HCT116 (cell line): Measurements from ENCODE around the gene GIGYF1. TPM values are rescaled to one million over a fixed set of nuclear protein-coding genes. Genes with fewer than 3 reads are reported as not detected.

Source experiments
- ATAC-seq: fragments of 200-7000 bp; cut with Tn5 transposase; 2 replicates; pipeline ENCODE4 v1.9.1; 2020; ENCODE audit warnings: mild to moderate bottlenecking, moderate library complexity
- BruUV-seq: library from RNA; stranded (reverse); fragments of 400-500 nt; replicated peaks from 2 replicates; lab custom pipeline; 2021; lab: Mats Ljungman, UMichigan
- CTCF ChIA-PET: fragments of 300-600 bp; sonication (Branson Sonifier 250); formaldehyde crosslinking; loops from one replicate; lab custom pipeline; 2021; ENCODE audit warnings: antibody characterized with exemption; lab: Charles Lee
- POLR2A ChIA-PET: fragments of 300-600, 350-600 bp; sonication (Branson Sonifier 250); formaldehyde crosslinking; loops from one replicate; lab custom pipeline; 2021; ENCODE audit warnings: antibody characterized with exemption; lab: Charles Lee
- RAD21 ChIA-PET, 2 experiments: fragments of 300-600 bp; sonication (Branson Sonifier 250); formaldehyde crosslinking; loops; one replicate each; lab custom pipeline; 2023; ENCODE audit warnings: low total read pairs in 2 of 2; ENCODE audit not compliant: uncharacterized antibody in 2 of 2, unreplicated experiment in 2 of 2, low non-redundant PET in 1 of 2; lab: Charles Lee
- DNase-seq: peaks from one replicate; pipeline ENCODE4 v3.0.0-alpha.2; 2010; ENCODE audit warnings: low read depth, low spot score
- H2AFZ ChIP-seq: fragments of 200-600 bp; shearing (Covaris generic), sonication (generic); 2 replicates; pipeline ENCODE4 v1.6.1; 2017; ENCODE audit warnings: low read depth, mixed run types, mixed read lengths, antibody characterized with exemption, low read length; ENCODE audit not compliant: poor library complexity, severe bottlenecking
- H3K27ac ChIP-seq: 2 replicates; pipeline ENCODE4 v1.5.1; 2012; ENCODE audit warnings: low read depth, low read length
- H3K27me3 ChIP-seq: fragments of 200-600 bp; sonication (generic); 2 replicates; pipeline ENCODE4 v1.6.1; 2016; ENCODE audit warnings: mixed run types, low read length, mixed read lengths; ENCODE audit not compliant: insufficient read depth
- H3K36me3 ChIP-seq, 2 experiments: fragments of 200-500 bp in 1 of 2; fragments of 200-600 bp in 1 of 2; sonication (Bioruptor generic) in 1 of 2; sonication (generic) in 1 of 2; 2 replicates each; pipeline versions ENCODE4 v1.5.1 to v1.6.1; 2014 to 2016; ENCODE audit warnings: low read length in 2 of 2, inconsistent platforms in 1 of 2, mixed read lengths in 1 of 2, mixed run types in 1 of 2; ENCODE audit not compliant: insufficient read depth in 2 of 2, control insufficient read depth in 1 of 2
- H3K4me1 ChIP-seq, 2 experiments: fragments of 200-600 bp in 1 of 2; sonication (generic) in 1 of 2; 2 replicates each; pipeline versions ENCODE4 v1.5.1 to v1.6.1; 2012 to 2017; ENCODE audit warnings: low read length in 2 of 2, inconsistent platforms in 1 of 2, mild to moderate bottlenecking in 1 of 2, mixed read lengths in 1 of 2, mixed run types in 1 of 2, moderate library complexity in 1 of 2; ENCODE audit not compliant: insufficient read depth in 2 of 2, control insufficient read depth in 1 of 2
- H3K4me2 ChIP-seq: fragments of 200-600 bp; sonication (generic); 2 replicates; pipeline ENCODE4 v1.6.1; 2017; ENCODE audit warnings: mixed run types, low read length, mixed read lengths
- H3K4me3 ChIP-seq, 2 experiments: fragments of 200-600 bp in 1 of 2; sonication (generic) in 1 of 2; replicated peaks in 1 of 2; 2 replicates each; pipeline ENCODE4 v1.5.1; 2011 to 2016; ENCODE audit warnings: low read length in 2 of 2, control low read depth in 1 of 2, low read depth in 1 of 2, mild to moderate bottlenecking in 1 of 2, mixed read lengths in 1 of 2, mixed run types in 1 of 2
- H3K79me2 ChIP-seq: fragments of 200-600 bp; sonication (generic); 2 replicates; pipeline ENCODE4 v1.6.1; 2017; ENCODE audit warnings: mild to moderate bottlenecking, mixed run types, low read length, moderate library complexity, mixed read lengths; ENCODE audit not compliant: insufficient read depth
- H3K9ac ChIP-seq: fragments of 200-600 bp; sonication (generic); 2 replicates; pipeline ENCODE4 v1.6.1; 2016; ENCODE audit warnings: low read length, mixed read lengths
- H3K9me2 ChIP-seq: fragments of 200-600 bp; sonication (generic), shearing (Covaris generic); 2 replicates; pipeline ENCODE4 v1.6.1; 2017; ENCODE audit warnings: mixed run types, mild to moderate bottlenecking, moderate library complexity; ENCODE audit not compliant: insufficient read depth
- H3K9me3 ChIP-seq, 2 experiments: fragments of 200-500 bp in 1 of 2; fragments of 200-600 bp in 1 of 2; sonication (Bioruptor generic) in 1 of 2; sonication (generic) in 1 of 2; 2 replicates each; pipeline ENCODE4 v1.6.1; 2014 to 2017; ENCODE audit warnings: low read length in 2 of 2, mixed read lengths in 2 of 2, inconsistent platforms in 1 of 2, low read depth in 1 of 2, mild to moderate bottlenecking in 1 of 2, mixed run types in 1 of 2, moderate library complexity in 1 of 2; ENCODE audit not compliant: control insufficient read depth in 1 of 2, insufficient read depth in 1 of 2
- H4K20me1 ChIP-seq: fragments of 200-600 bp; sonication (generic), shearing (Covaris generic); 2 replicates; pipeline ENCODE4 v1.6.1; 2017; ENCODE audit warnings: mixed run types, mild to moderate bottlenecking, moderate library complexity; ENCODE audit not compliant: insufficient read depth
- ATF3 ChIP-seq: IDR thresholded peaks from 2 replicates; pipeline ENCODE4 v1.6.1; 2012
- CBX3 ChIP-seq: IDR thresholded peaks from 2 replicates; pipeline ENCODE4 v1.6.1; 2012; ENCODE audit warnings: low read depth
- CEBPB ChIP-seq: IDR thresholded peaks from 2 replicates; pipeline ENCODE4 v1.6.1; 2012; ENCODE audit warnings: low read depth
- CTCF ChIP-seq, 3 experiments: fragments of 200-600 bp in 1 of 3; sonication (generic) in 1 of 3; IDR thresholded peaks in 2 of 3; conservative IDR thresholded peaks in 1 of 3; 2 replicates each; pipeline ENCODE4 v1.5.1; 2012 to 2017; ENCODE audit warnings: low read depth in 2 of 3, low read length in 2 of 3, antibody characterized with exemption in 1 of 3, borderline replicate concordance in 1 of 3, control low read depth in 1 of 3, mild to moderate bottlenecking in 1 of 3, mixed read lengths in 1 of 3, mixed run types in 1 of 3, moderate library complexity in 1 of 3; ENCODE audit not compliant: insufficient read depth in 1 of 3
- EGR1 ChIP-seq: IDR thresholded peaks from 2 replicates; pipeline ENCODE4 v1.6.1; 2012; ENCODE audit warnings: low read depth
- ELF1 ChIP-seq: IDR thresholded peaks from 2 replicates; pipeline ENCODE4 v1.6.1; 2012; ENCODE audit warnings: low read depth, borderline replicate concordance
- EZH2phosphoT487 ChIP-seq: fragments of 200-600 bp; IDR thresholded peaks from 2 replicates; pipeline ENCODE4 v1.6.1; 2018; ENCODE audit warnings: antibody characterized with exemption, borderline replicate concordance
- FOSL1 ChIP-seq: IDR thresholded peaks from 2 replicates; pipeline ENCODE4 v1.6.1; 2012; ENCODE audit warnings: low read depth
- JUND ChIP-seq: IDR thresholded peaks from 2 replicates; pipeline ENCODE4 v1.6.1; 2012
- POLR2AphosphoS5 ChIP-seq: IDR thresholded peaks from 2 replicates; pipeline ENCODE4 v1.6.1; 2011; ENCODE audit warnings: mild to moderate bottlenecking, low read depth, low read length, moderate library complexity
- SIN3A ChIP-seq: IDR thresholded peaks from 2 replicates; pipeline ENCODE4 v1.6.1; 2012; ENCODE audit warnings: low read depth
- SP1 ChIP-seq: IDR thresholded peaks from 2 replicates; pipeline ENCODE4 v1.6.1; 2012; ENCODE audit warnings: low read depth
- SRF ChIP-seq: IDR thresholded peaks from 2 replicates; pipeline ENCODE4 v1.6.1; 2012; ENCODE audit warnings: low read depth
- TCF7L2 ChIP-seq: IDR thresholded peaks from 2 replicates; pipeline ENCODE4 v1.7.0; 2011; ENCODE audit warnings: borderline replicate concordance, inconsistent platforms; ENCODE audit not compliant: insufficient read depth, insufficient read length; ENCODE audit errors: extremely low read depth
- YY1 ChIP-seq: IDR thresholded peaks from 2 replicates; pipeline ENCODE4 v1.6.1; 2011; ENCODE audit warnings: low read length, low read depth, moderate library complexity, mild to moderate bottlenecking; ENCODE audit not compliant: insufficient replicate concordance; ENCODE audit errors: extremely low read depth
- ZBTB33 ChIP-seq: IDR thresholded peaks from 2 replicates; pipeline ENCODE4 v1.6.1; 2011; ENCODE audit warnings: mild to moderate bottlenecking, low read length, moderate library complexity; ENCODE audit not compliant: insufficient replicate concordance; ENCODE audit errors: extremely low read depth
- ZFX ChIP-seq: fragments of 450-650 bp; IDR thresholded peaks from 2 replicates; pipeline ENCODE4 v1.6.1; 2017
- ZNF274 ChIP-seq: fragments of 200-500 bp; sonication (Bioruptor generic); IDR thresholded peaks from 2 replicates; pipeline ENCODE4 v1.6.1; 2014; ENCODE audit warnings: mild to moderate bottlenecking, low read depth, low read length, inconsistent platforms
- intact Hi-C: fragments of 100-400 bp; cut with micrococcal nuclease; formaldehyde crosslinking; loops from 2 replicates; pipeline ENCODE4 v1.10.0; 2022
- total RNA-seq: library from RNA; stranded (reverse); gene quantifications from one replicate; pipeline ENCODE4 v1.2.1, GENCODE V29; 2021; ENCODE audit not compliant: unreplicated experiment
- TF ChIP-seq, protein P1 (sequence below): IDR thresholded peaks from 2 replicates; pipeline ENCODE4 v1.6.1; 2012
- TF ChIP-seq, protein P2 (sequence below): IDR thresholded peaks from 2 replicates; pipeline ENCODE4 v1.6.1; 2012; ENCODE audit warnings: low read depth

Gene GIGYF1
- total RNA-seq, 1 experiment from 2014 or later, result 59.7 TPM

DNA sequence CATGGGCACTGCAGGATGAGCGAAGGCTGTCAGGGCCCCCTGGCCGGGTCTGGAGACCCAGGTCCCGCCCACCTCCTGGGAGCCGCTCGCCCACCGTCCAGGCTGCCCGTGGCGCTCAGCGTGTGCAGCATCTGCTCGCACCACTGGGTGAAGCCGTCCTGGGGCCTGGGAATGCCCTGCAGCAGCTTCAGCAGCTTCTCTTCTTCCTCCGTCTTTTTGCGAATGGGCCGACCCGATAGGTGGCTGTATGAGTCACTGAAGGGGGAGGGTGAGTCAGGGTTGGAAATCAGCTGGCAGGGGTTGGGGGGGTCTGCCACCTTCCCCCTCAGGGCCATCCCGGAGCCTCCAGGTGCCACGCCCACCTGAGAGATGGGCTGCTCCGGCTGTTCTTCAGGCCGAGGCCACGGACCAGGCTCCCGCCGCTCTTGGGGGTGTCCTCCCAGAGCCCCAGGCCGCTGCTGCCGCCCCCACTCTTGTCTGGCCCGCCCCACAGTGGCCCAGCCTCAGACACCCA is 11.8 kb downstream of the GIGYF1 start:
- Histone ChIP-seq H3K9ac (no peak overlapping the region), H3K9me3 (no peaks in the 10 kb centered on the region), H4K20me1 (no peaks in the 10 kb centered on the region), H3K36me3 (peaks cover 27 to 28% of the 10 kb centered on the region in 2 experiments; a peak in 3 of 4 replicates), H3K27me3 (no peaks in the 10 kb centered on the region), H3K4me1 (peaks cover 0 to 5% of the 10 kb centered on the region in 2 experiments; a peak in 1 of 4 replicates), H3K4me3 (no peak overlapping the region), H2AFZ (no peak overlapping the region), H3K79me2 (peaks cover 3% of the 10 kb centered on the region; the same call in 1 of the 2 replicates), H3K9me2 (no peaks in the 10 kb centered on the region), H3K27ac (no peak overlapping the region), H3K4me2 (no peak overlapping the region)
- BruUV-seq, result no TSS peak
- ChIA-PET CTCF (interaction anchor here (0.9 kb wide), 1 partner anchor 11 kb away, joined by 3 read pairs; no protein-coding TSS in a partner anchor), RAD21 (no interaction called here), POLR2A (no interaction called here)
- DNase-seq, result no peak
- no peak for TF ChIP-seq EZH2phosphoT487
- no peak for TF ChIP-seq ZBTB33
- no peak for TF ChIP-seq SIN3A
- no peak for TF ChIP-seq CBX3
- TF ChIP-seq ZNF274, result no peak
- no peak for TF ChIP-seq POLR2AphosphoS5
- TF ChIP-seq SRF, result no peak
- TF ChIP-seq YY1, result no peak
- no peak for TF ChIP-seq ATF3
- TF ChIP-seq SP1, result no peak
- TF ChIP-seq ZFX, result no peak
- no peak for TF ChIP-seq ELF1
- no peak for TF ChIP-seq CEBPB
- TF ChIP-seq, protein P1, sequence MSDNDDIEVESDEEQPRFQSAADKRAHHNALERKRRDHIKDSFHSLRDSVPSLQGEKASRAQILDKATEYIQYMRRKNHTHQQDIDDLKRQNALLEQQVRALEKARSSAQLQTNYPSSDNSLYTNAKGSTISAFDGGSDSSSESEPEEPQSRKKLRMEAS, result no peak
- no peak for TF ChIP-seq EGR1
- TF ChIP-seq CTCF (IDR thresholded peaks at IDR 0.05 in 2 of 3, conservative IDR thresholded peaks at IDR 0.05 in 1 of 3; ENCODE audit: borderline replicate concordance in 1 of 3, insufficient read depth in 1 of 3, low read depth in 2 of 3, low read length in 2 of 3), result no peak
- TF ChIP-seq FOSL1, result no peak
- no peak for TF ChIP-seq JUND
- TF ChIP-seq, protein P2, sequence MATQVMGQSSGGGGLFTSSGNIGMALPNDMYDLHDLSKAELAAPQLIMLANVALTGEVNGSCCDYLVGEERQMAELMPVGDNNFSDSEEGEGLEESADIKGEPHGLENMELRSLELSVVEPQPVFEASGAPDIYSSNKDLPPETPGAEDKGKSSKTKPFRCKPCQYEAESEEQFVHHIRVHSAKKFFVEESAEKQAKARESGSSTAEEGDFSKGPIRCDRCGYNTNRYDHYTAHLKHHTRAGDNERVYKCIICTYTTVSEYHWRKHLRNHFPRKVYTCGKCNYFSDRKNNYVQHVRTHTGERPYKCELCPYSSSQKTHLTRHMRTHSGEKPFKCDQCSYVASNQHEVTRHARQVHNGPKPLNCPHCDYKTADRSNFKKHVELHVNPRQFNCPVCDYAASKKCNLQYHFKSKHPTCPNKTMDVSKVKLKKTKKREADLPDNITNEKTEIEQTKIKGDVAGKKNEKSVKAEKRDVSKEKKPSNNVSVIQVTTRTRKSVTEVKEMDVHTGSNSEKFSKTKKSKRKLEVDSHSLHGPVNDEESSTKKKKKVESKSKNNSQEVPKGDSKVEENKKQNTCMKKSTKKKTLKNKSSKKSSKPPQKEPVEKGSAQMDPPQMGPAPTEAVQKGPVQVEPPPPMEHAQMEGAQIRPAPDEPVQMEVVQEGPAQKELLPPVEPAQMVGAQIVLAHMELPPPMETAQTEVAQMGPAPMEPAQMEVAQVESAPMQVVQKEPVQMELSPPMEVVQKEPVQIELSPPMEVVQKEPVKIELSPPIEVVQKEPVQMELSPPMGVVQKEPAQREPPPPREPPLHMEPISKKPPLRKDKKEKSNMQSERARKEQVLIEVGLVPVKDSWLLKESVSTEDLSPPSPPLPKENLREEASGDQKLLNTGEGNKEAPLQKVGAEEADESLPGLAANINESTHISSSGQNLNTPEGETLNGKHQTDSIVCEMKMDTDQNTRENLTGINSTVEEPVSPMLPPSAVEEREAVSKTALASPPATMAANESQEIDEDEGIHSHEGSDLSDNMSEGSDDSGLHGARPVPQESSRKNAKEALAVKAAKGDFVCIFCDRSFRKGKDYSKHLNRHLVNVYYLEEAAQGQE, result no peak
- no peak for TF ChIP-seq TCF7L2
- ATAC-seq, result no peak
- intact Hi-C loops, result no loop called here
